ENCODE results near the gene MEIS3.

The MEIS3 gene

DNA sequence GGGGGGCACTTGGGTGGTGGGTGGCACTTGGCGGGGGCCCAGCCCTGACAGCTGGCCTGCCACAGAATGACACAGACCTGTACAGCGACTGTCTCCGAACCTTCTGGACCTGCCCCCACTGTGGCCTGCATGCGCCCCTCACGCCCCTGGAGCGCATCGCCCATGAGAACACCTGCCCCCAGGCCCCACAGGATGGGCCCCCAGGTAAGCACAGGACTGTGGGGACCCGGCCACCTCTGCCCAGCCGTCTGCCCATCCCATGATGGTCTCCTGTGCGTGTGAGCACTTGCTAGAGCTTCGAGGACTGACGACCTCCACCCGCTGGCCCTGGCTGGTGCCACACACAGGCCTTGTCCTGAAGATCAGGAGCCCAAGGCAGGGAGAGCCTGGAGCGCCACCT is 38.2 kb downstream of the MEIS3 start:
- DNase-seq: no peak
- H3K36me3 Mint-ChIP-seq (ENCODE audit: low read depth): peaks cover 23% of the 10 kb centered on the region
- TF ChIP-seq, protein P1, sequence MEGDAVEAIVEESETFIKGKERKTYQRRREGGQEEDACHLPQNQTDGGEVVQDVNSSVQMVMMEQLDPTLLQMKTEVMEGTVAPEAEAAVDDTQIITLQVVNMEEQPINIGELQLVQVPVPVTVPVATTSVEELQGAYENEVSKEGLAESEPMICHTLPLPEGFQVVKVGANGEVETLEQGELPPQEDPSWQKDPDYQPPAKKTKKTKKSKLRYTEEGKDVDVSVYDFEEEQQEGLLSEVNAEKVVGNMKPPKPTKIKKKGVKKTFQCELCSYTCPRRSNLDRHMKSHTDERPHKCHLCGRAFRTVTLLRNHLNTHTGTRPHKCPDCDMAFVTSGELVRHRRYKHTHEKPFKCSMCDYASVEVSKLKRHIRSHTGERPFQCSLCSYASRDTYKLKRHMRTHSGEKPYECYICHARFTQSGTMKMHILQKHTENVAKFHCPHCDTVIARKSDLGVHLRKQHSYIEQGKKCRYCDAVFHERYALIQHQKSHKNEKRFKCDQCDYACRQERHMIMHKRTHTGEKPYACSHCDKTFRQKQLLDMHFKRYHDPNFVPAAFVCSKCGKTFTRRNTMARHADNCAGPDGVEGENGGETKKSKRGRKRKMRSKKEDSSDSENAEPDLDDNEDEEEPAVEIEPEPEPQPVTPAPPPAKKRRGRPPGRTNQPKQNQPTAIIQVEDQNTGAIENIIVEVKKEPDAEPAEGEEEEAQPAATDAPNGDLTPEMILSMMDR (IDR thresholded peaks at IDR 0.05): no peak
- H3K27me3 Mint-ChIP-seq (ENCODE audit: low read depth, poor library complexity): peaks cover 3% of the 10 kb centered on the region
- H3K27ac Mint-ChIP-seq: no peak overlapping the region
- no peak overlapping the region for H3K4me3 Mint-ChIP-seq
- peaks cover 6% of the 10 kb centered on the region for H3K4me1 Mint-ChIP-seq
- H3K9me3 Mint-ChIP-seq: no peaks in the 10 kb centered on the region

DNA sequence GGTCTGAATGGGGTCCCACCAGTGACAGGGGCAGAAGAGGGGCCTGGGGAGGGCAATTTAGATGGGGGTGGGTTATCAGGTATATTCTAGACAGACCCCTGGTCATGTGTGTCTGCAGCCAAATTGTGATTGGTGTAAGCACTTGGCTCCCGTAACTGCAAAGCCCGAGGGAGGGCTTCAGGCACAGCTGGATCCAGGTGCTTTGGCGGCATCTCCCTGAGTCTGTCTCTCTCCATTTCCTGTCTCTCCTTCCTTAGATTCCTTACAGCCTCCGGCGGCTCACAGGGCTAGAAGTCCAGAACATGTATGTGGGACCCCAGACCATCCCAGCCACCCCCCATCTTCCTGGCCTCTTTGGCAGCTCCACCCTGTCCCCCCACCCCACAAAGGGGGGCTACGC is 38.8 kb downstream of the MEIS3 start:
- Mint-ChIP-seq H3K9me3 (no peaks in the 10 kb centered on the region), H3K4me3 (no peak overlapping the region), H3K4me1 (peaks cover 3% of the 10 kb centered on the region), H3K27ac (no peak overlapping the region), H3K36me3 (ENCODE audit: low read depth) (peaks cover 23% of the 10 kb centered on the region), H3K27me3 (ENCODE audit: low read depth, poor library complexity) (peaks cover 3% of the 10 kb centered on the region)
- DNase-seq: no peak
- TF ChIP-seq, protein P1 (IDR thresholded peaks at IDR 0.05): no peak

DNA sequence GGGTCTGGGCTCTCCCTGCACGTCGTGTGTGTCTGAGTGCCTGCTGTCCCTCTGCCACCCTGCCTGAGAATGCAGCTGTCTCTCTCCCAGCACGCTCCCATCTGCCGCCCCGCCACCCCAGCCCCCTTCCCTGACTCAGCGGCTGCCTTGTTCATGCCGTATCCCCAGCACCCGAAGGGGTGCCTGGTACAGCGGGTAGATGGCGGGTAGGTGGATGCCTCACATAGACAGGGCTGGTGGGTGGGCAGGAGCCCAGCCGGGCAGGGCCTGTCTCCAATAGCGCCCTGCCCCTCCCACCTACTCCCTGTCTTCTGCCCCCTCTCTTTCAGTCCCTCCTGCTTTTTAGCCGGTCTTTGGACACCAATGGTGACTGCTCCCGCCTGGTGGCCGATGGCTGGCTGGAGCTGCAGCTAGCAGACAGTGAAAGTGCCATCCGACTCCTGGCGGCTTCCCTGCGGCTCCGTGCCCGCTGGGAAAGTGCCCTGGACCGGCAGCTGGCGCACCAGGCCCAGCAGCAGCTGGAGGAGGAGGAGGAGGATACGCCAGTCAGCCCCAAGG is 39.9 kb downstream of the MEIS3 start:
- H3K27ac Mint-ChIP-seq: peak overlapping the region; percentile 57
- TF ChIP-seq, protein P1 (IDR thresholded peaks at IDR 0.05): no peak
- no peak overlapping the region for H3K4me3 Mint-ChIP-seq
- no peak for DNase-seq
- peaks cover 25% of the 10 kb centered on the region for H3K36me3 Mint-ChIP-seq (ENCODE audit: low read depth)
- no peaks in the 10 kb centered on the region for H3K9me3 Mint-ChIP-seq
- H3K4me1 Mint-ChIP-seq: no peaks in the 10 kb centered on the region
- no peaks in the 10 kb centered on the region for H3K27me3 Mint-ChIP-seq (ENCODE audit: low read depth, poor library complexity)

DNA sequence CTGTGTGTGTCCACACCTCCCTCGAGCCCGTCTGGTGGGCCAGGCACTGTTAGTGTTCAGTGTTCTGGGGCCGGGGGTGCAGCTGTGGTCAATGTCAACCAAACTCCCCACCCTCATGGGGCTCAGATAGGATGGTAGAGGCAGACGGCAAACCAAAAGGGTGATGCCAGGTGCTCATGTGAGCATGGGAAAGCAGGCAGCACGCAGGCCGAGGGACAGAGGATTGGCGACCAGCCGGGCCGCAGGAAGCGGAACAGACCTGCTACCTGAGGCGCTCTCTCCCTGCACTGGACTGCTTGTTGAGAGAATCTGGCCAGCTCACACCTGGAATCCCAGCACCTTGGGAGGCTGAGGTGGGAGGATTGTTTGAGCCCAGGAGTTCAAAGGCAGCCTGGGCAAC is 41.1 kb downstream of the MEIS3 start:
- Mint-ChIP-seq H3K9me3 (no peaks in the 10 kb centered on the region), H3K36me3 (ENCODE audit: low read depth) (peaks cover 27% of the 10 kb centered on the region), H3K4me3 (no peak overlapping the region), H3K27me3 (ENCODE audit: low read depth, poor library complexity) (no peaks in the 10 kb centered on the region), H3K27ac (no peak overlapping the region), H3K4me1 (no peaks in the 10 kb centered on the region)
- TF ChIP-seq, protein P1 (IDR thresholded peaks at IDR 0.05): no peak
- no peak for DNase-seq

DNA sequence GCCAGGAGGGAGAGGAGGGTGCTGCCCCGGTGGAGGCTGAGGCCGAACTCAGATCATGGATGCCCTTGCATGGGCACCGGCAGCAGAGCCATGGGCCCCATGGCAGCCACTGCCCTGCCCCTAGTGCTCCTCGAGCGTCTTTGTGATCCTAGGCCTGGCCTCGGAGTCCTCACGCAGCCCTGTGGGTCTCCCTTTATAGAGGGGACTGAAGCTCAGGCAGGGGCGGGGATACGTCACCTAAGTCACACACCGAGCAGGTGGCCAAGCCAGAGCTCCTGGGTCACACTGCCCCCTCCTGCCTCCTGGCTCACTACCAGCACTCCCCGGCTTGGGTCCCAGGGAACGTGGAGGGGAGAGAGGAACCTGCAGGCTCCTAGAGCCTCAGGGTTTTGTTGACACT is 41.5 kb downstream of the MEIS3 start:
- H3K9me3 Mint-ChIP-seq: no peaks in the 10 kb centered on the region
- H3K4me1 Mint-ChIP-seq: no peaks in the 10 kb centered on the region
- DNase-seq: no peak
- TF ChIP-seq, protein P1 (IDR thresholded peaks at IDR 0.05): no peak
- H3K36me3 Mint-ChIP-seq (ENCODE audit: low read depth): peaks cover 27% of the 10 kb centered on the region
- H3K4me3 Mint-ChIP-seq: no peak overlapping the region
- H3K27ac Mint-ChIP-seq: no peak overlapping the region
- H3K27me3 Mint-ChIP-seq (ENCODE audit: low read depth, poor library complexity): no peaks in the 10 kb centered on the region

DNA sequence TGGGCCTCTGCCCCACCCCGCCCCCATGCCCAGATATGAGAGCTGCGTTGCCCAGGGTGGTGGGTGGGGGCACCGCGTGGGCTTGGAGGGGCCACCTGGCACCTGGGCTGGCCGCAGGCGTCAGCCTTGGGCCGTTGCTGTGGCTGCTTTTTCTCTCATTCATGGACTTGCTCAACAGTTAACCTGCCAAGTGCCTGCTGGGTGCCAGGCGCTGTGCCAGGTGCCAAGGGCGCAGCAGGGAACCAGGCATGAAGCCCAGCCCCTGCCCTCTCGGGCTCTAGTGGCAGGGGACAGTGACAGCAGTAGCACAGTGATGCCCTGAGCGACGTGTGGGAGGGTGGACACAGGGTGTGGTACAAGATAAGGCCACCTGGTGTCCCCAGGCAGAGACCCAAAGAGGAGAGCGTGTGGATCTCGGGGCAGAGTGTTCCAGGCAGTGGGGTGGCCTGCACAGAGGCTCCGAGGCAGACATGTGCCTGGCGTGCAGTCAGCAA is 42.1 kb downstream of the MEIS3 start:
- Mint-ChIP-seq H3K27ac (no peak overlapping the region), H3K4me3 (no peak overlapping the region), H3K36me3 (ENCODE audit: low read depth) (peaks cover 27% of the 10 kb centered on the region), H3K27me3 (ENCODE audit: low read depth, poor library complexity) (peaks cover under 1% of the 10 kb centered on the region), H3K4me1 (no peaks in the 10 kb centered on the region), H3K9me3 (no peaks in the 10 kb centered on the region)
- no peak for DNase-seq
- TF ChIP-seq, protein P1 (IDR thresholded peaks at IDR 0.05): no peak

Data from nephron progenitor cell (in vitro differentiated cells).